Esophagus muscularis mucosa (tissue), 4 donors: ENCODE data around the gene ABCG2. TPM values are rescaled to one million over a fixed set of nuclear protein-coding genes. Genes with fewer than 3 reads are reported as not detected.

Experiments used
- DNase-seq: peaks from one replicate; pipeline ENCODE4 v3.0.0-alpha.2; 2017; ENCODE audit errors: extremely low spot score
- H3K27ac ChIP-seq, 4 donors: fragments of 200-600 bp; sonication (generic); replicated peaks in 1 of 4; 1 replicate in 3 of 4; 2 replicates in 1 of 4; pipeline ENCODE4 v1.5.1; 2016 to 2019; ENCODE audit warnings: mild to moderate bottlenecking in 1 of 4
- H3K27me3 ChIP-seq, 4 donors: fragments of 200-600 bp; sonication (generic); one replicate each; pipeline versions ENCODE4 v1.5.1 to v1.6.0; 2016 to 2019
- H3K36me3 ChIP-seq, 4 donors: fragments of 200-600 bp; sonication (generic); one replicate each; pipeline ENCODE4 v1.5.1; 2016 to 2019
- H3K4me1 ChIP-seq, 4 donors: fragments of 200-600 bp; sonication (generic); one replicate each; pipeline ENCODE4 v1.5.1; 2016 to 2019
- H3K4me3 ChIP-seq, 4 donors: fragments of 200-600 bp; sonication (generic); 1 replicate in 2 of 4; 2 replicates in 2 of 4; pipeline ENCODE4 v1.5.1; 2016 to 2019; ENCODE audit warnings: mild to moderate bottlenecking in 4 of 4, moderate library complexity in 1 of 4
- H3K9me3 ChIP-seq, 4 donors: fragments of 200-600 bp; sonication (generic); 1 replicate in 3 of 4; 2 replicates in 1 of 4; pipeline ENCODE4 v1.5.1; 2016 to 2019
- CTCF ChIP-seq, 3 experiments: fragments of 200-600 bp in 2 of 3; fragments of 450-650 bp in 1 of 3; sonication (generic) in 2 of 3; IDR thresholded peaks; one replicate each; pipeline ENCODE4 v1.5.1; 2017 to 2019; ENCODE audit warnings: antibody characterized with exemption in 3 of 3, mild to moderate bottlenecking in 2 of 3, moderate library complexity in 1 of 3
- EP300 ChIP-seq: sonication (generic); formaldehyde crosslinking; IDR thresholded peaks from one replicate; pipeline ENCODE4 v1.6.1; 2017; ENCODE audit warnings: antibody characterized with exemption
- POLR2A ChIP-seq: fragments of 450-650 bp; IDR thresholded peaks from one replicate; pipeline ENCODE4 v1.6.1; 2017; ENCODE audit warnings: antibody characterized with exemption, moderate library complexity, mild to moderate bottlenecking, low read depth
- POLR2AphosphoS5 ChIP-seq, 2 donors: sonication (generic); formaldehyde crosslinking; IDR thresholded peaks; one replicate each; pipeline ENCODE4 v1.6.1; 2017; ENCODE audit warnings: antibody characterized with exemption in 2 of 2
- WGBS: methylation state at CpG from one replicate; pipeline ENCODE4 v1.1.5; 2018; 5-methylcytosine and 5-hydroxymethylcytosine counted together
- intact Hi-C: fragments of 100-400 bp; cut with DNase I; formaldehyde crosslinking; loops from one replicate; pipeline ENCODE4 v1.15.1; 2023
- total RNA-seq, 4 donors: library from RNA; depleted of rRNA; stranded (reverse); fragments of >200 nt; gene quantifications; one replicate each; pipeline versions ENCODE4 v1.1.0 to v1.2.1, GENCODE V29; 2016

ABCG2 gene
- total RNA-seq, 4 donors from 2014 or later = 0.83 to 5.2 (median 2.7) TPM

- H3K4me1 ChIP-seq = no peaks in the 10 kb centered on the region
- H3K27me3 ChIP-seq = no peaks in the 10 kb centered on the region
- 69% methylated on average over 3 of the region's 3 CpGs for WGBS
- H3K36me3 ChIP-seq = no peaks in the 10 kb centered on the region
- H3K9me3 ChIP-seq = no peaks in the 10 kb centered on the region
- no peak overlapping the region for H3K27ac ChIP-seq
- no peak overlapping the region for H3K4me3 ChIP-seq
- peak; percentile 66 for DNase-seq
- intact Hi-C loops = no loop called here
- TF ChIP-seq EP300 = no peak
- TF ChIP-seq CTCF (IDR thresholded peaks at IDR 0.05) = no peak
- no peak for TF ChIP-seq POLR2A
- TF ChIP-seq POLR2AphosphoS5 (IDR thresholded peaks at IDR 0.05) = no peak
These were observed 31.6 kb upstream of the ABCG2 start for GRCh38 chr4:88189881-88190585.

- Histone ChIP-seq H3K4me3 (no peak overlapping the region), H3K4me1 (no peaks in the 10 kb centered on the region), H3K27ac (no peak overlapping the region), H3K9me3 (no peaks in the 10 kb centered on the region), H3K36me3 (no peaks in the 10 kb centered on the region), H3K27me3 (no peaks in the 10 kb centered on the region)
- no peak for DNase-seq
- intact Hi-C loops = no loop called here
- WGBS = 89% methylated on average over 1 of the region's 1 CpG
- TF ChIP-seq POLR2AphosphoS5 (IDR thresholded peaks at IDR 0.05) = no peak
- TF ChIP-seq CTCF (IDR thresholded peaks at IDR 0.05) = no peak
- TF ChIP-seq POLR2A = no peak
These were observed 30.9 kb upstream of the ABCG2 start for GRCh38 chr4:88189418-88189738.

- Histone ChIP-seq H3K4me3 (no peak overlapping the region), H3K27me3 (no peaks in the 10 kb centered on the region), H3K9me3 (no peaks in the 10 kb centered on the region), H3K4me1 (no peaks in the 10 kb centered on the region), H3K36me3 (no peaks in the 10 kb centered on the region), H3K27ac (no peak overlapping the region)
- TF ChIP-seq POLR2AphosphoS5 (IDR thresholded peaks at IDR 0.05) (no peak), CTCF (IDR thresholded peaks at IDR 0.05) (no peak), EP300 (no peak), POLR2A (no peak)
- DNase-seq = no peak
- 97% methylated on average over 6 of the region's 6 CpGs for WGBS
- intact Hi-C loops = no loop called here
These were observed 30.4 kb upstream of the ABCG2 start for GRCh38 chr4:88188738-88189417.

GRCh38 chr4:88187766-88188165, 29.3 kb upstream of the ABCG2 start:
- WGBS = 85% methylated on average over 1 of the region's 1 CpG
- intact Hi-C loops = no loop called here
- no peaks in the 10 kb centered on the region for H3K4me1 ChIP-seq
- no peak for DNase-seq
- H3K27ac ChIP-seq = no peak overlapping the region
- H3K27me3 ChIP-seq = no peaks in the 10 kb centered on the region
- no peak for TF ChIP-seq CTCF (IDR thresholded peaks at IDR 0.05)
- TF ChIP-seq EP300 = no peak
- TF ChIP-seq POLR2A = no peak
- no peak for TF ChIP-seq POLR2AphosphoS5 (IDR thresholded peaks at IDR 0.05)
- no peak overlapping the region for H3K4me3 ChIP-seq
- H3K9me3 ChIP-seq = no peaks in the 10 kb centered on the region
- H3K36me3 ChIP-seq = no peaks in the 10 kb centered on the region
